Left kidney (tissue), 2 donors: ENCODE measurements around the gene ATAD1. TPM values are rescaled to one million over a fixed set of nuclear protein-coding genes. Genes with fewer than 3 reads are reported as not detected.
"Not testable (repeated sequence)": the region's sequence is repeated elsewhere in the genome, so short reads cannot be mapped to it uniquely, and the experiment has no call there.

Experiments used
- DNase-seq: peaks from one replicate; pipeline ENCODE4 v3.0.0-alpha.2; 2013
- polyA plus RNA-seq: library from polyadenylated mRNA; unstranded; fragments of 120-200 nt; gene quantifications from one replicate; pipeline ENCODE4 v1.2.1, GENCODE V29; 2013; ENCODE audit not compliant: insufficient read length

The ATAD1 gene
- polyA plus RNA-seq, 1 donor: 69.1 TPM

- no peak for DNase-seq
Measured at GRCh38 chr10:87803831-87804230, 14.2 kb downstream of the ATAD1 start.

GRCh38 chr10:87803328-87803727 lies 14.7 kb downstream of the ATAD1 start:
- no peak for DNase-seq

- not testable (repeated sequence) for DNase-seq
Measured at GRCh38 chr10:87801813-87802435, 16.1 kb downstream of the ATAD1 start.

GRCh38 chr10:87799860-87800259 lies 18.2 kb downstream of the ATAD1 start:
- DNase-seq: no peak

DNA sequence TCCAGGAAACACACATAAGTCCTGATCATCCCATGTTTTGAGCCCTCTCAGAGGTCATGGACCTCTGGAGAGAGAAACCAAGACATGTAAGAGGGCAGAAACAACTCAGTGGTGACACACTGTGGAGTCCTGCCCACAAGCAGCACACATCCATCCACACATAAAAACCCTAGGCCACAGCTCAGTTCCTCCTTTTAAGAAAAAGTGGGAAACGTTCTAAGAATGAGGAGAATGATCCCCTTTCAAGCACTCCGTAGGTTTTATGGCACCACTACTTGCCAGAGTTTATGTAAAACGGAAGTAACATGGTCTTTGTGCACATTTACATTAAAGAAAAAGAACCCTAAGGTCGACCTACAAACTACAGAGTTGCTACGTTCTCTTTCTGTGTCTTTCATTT lies 19.9 kb downstream of the ATAD1 start:
- no peak for DNase-seq

GRCh38 chr10:87794285-87794684 lies 23.7 kb downstream of the ATAD1 start:
- no peak for DNase-seq

DNA sequence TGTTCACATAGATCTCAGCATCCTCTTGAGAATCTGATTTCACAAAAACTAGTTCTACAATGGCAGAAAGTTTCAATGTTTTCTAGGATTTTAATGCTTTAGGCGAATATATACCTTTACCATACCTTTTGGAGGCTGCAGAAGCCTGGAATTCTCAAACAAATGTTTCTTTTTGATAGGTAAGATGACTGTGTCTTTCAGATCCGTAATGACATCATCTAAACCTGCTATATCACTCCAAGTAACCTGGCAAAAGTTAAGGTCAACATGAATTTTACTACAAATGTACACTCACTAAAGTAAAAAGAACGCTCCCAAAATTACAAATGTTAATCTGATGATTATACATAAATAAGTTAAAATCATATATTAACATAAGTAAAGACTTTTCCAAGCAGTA lies 27.8 kb downstream of the ATAD1 start:
- no peak for DNase-seq

- DNase-seq: no peak
Measured at GRCh38 chr10:87786421-87786820, 31.6 kb downstream of the ATAD1 start.

- no peak for DNase-seq
Measured at GRCh38 chr10:87782721-87783120, 35.3 kb downstream of the ATAD1 start.

DNA sequence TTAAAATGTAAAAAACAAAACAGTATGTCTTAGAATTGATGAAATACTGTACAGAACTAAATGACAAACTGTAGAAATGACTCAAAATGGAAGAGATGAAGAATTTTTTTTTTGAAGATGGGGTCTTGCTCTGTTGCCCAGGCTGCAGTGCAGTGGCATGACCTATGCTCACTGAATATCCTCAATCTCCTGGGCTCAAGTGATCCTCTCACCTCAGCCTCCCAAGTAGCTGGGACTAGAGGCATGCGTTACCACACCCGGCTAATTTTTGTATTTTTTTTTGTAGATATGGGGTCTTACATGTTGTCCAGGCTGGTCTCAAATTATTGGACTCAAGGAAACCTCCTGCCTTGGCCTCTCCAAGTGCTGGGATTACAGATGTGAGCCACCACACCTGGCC lies 36.5 kb downstream of the ATAD1 start:
- DNase-seq: no peak

GRCh38 chr10:87776328-87776727 lies 41.7 kb downstream of the ATAD1 start:
- DNase-seq: no peak

DNA sequence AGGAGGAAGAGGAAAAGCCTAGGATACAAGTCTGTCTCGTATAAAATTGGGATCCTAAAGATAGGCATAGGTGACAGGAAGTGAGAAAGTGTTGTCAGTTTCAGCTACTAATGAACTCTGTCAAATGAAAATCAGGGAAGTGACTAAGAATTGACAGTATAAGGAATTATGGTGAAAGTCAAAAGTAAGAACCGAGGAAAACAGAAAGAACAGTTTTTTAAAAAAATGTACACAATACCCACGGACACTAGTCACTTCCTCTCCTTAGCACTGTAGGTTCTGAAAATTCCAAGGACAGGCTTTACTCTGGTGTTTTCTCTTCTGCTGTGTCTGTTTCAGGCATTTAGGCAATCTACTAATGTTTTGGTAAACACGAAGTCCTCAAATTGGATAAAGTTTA lies 42.3 kb downstream of the ATAD1 start:
- no peak for DNase-seq

DNA sequence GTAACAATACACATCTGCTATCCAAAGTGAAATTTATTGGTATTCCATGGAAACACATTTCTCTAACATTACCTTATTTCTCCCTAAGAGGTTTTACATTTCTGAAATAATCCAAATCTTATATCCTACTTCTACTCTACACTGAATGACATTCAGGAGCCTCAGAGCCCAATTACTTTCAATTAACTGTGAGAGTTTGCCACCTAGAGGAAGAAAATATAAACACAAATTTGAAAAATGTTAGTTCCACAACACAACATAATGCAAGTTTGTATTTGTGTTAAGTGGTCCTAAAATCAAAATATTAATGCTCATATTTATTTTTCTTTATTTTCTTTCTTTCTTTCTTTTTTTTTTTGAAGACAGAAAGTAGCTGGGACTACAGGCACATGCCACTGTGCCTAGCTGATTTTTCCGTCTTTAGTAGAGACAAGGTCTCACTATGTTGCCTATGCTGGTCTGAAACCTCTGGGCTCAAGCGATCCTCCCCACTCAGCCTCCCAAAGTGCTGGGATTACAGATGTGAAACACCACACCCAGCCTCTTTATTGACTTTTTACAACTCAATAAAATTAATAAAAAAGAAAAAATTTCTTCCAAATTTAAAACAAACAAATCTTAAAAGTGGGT lies 46.0 kb downstream of the ATAD1 start:
- DNase-seq: peak; percentile 33

DNA sequence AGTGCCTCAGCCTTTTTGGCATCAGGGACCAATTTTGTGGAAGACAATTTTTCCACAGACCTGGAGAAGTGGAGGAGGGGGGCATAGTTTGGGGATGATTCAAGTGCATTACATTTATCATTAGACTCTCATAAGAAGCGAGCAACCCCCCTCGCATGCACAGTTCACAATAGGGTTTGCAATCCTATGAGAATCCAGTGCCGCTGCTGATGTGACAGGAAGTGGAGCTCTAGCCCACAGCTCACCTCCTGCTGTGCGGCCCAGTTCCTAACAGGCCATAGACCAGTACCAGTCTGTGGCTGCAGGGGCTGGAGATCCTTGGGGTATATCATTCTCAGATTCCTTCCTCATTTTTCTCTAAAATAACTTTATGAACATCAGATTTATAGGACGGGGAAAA lies 50.8 kb downstream of the ATAD1 start:
- no peak for DNase-seq

GRCh38 chr10:87765666-87766376 lies 52.2 kb downstream of the ATAD1 start:
- no peak for DNase-seq

- DNase-seq: no peak
Measured at GRCh38 chr10:87764072-87764934, 53.7 kb downstream of the ATAD1 start.

- no peak for DNase-seq
Measured at GRCh38 chr10:87763086-87763861, 54.8 kb downstream of the ATAD1 start.

GRCh38 chr10:87761892-87762291 lies 56.1 kb downstream of the ATAD1 start:
- DNase-seq: no peak

DNA sequence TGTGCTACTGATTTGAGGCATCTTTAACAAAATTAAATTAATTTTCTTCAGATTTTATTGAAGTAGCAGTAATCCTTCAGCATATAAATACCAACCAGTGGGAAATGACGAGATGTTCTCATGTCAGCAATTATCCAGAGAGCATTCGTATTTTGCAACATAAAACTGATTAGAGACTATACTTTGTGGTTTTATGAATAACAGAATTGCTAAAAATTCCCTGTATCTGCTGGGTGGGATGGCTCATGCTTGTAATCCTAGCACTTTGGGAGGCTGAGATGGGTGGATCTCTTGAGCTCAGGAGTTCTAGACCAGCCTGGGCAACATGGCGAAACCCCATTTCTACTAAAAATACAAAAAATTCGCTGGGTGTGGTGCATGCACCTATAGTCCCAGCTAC lies 56.9 kb downstream of the ATAD1 start:
- DNase-seq: no peak

- DNase-seq: no peak
Measured at GRCh38 chr10:87760195-87760905, 57.7 kb downstream of the ATAD1 start.

DNA sequence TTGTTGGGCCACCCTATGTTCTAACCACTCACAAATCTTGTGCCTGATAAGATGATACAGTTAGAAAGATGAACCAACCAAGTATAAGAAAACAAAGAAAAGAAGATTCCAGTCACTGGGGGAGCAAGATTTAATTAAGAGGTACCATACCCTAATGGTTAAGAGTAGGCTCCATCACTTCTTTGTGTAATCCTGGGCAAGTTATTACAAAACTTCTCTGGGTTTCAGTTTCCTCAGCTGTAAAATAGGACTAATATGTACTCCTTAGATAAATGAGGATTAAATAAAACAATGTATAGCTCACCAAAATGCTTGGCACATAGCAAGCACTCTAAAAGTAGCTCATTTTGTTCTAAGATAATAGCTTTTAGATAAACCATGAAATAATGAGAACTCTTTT lies 58.5 kb downstream of the ATAD1 start:
- DNase-seq: no peak
